Left lung (tissue), 10 donors: ENCODE results near the gene RFPL4A. TPM values are rescaled to one million over a fixed set of nuclear protein-coding genes. Genes with fewer than 3 reads are reported as not detected.

Experiments
- ATAC-seq: fragments of 200-7000 bp; cut with Tn5 transposase; one replicate; pipeline ENCODE4 v1.9.1; 2020; ENCODE audit warnings: moderate library complexity
- DNase-seq, 4 donors: peaks; one replicate each; pipeline ENCODE4 v3.0.0-alpha.2; 2013 to 2020
- H3K27ac ChIP-seq, 2 donors: fragments of 200-600 bp; sonication (generic) in 1 of 2; one replicate each; pipeline versions ENCODE4 v1.5.0 to v1.8.0; 2020 to 2021
- H3K27me3 ChIP-seq, 2 donors: fragments of 200-600 bp; sonication (generic) in 1 of 2; one replicate each; pipeline versions ENCODE4 v1.5.0 to v1.8.0; 2020 to 2021
- H3K36me3 ChIP-seq, 2 donors: fragments of 200-600 bp; sonication (generic) in 1 of 2; one replicate each; pipeline versions ENCODE4 v1.5.0 to v1.8.0; 2020 to 2021
- H3K4me1 ChIP-seq, 2 donors: fragments of 200-600 bp; one replicate each; pipeline ENCODE4 v1.8.0; 2021
- H3K4me3 ChIP-seq, 2 donors: fragments of 200-600 bp; sonication (generic) in 1 of 2; one replicate each; pipeline versions ENCODE4 v1.5.0 to v1.8.0; 2020 to 2021; ENCODE audit warnings: mild to moderate bottlenecking in 1 of 2
- H3K9me3 ChIP-seq, 2 donors: fragments of 200-600 bp; sonication (generic) in 1 of 2; one replicate each; pipeline versions ENCODE4 v1.5.0 to v1.8.0; 2020 to 2021
- CTCF ChIP-seq, 2 donors: fragments of 200-600 bp; sonication (generic) in 1 of 2; IDR thresholded peaks; one replicate each; pipeline versions ENCODE4 v1.5.0 to v1.8.0; 2021; ENCODE audit warnings: antibody characterized with exemption in 2 of 2
- intact Hi-C, 2 donors: fragments of 100-400 bp; cut with DNase I; formaldehyde crosslinking; loops; one replicate each; pipeline versions ENCODE4 v1.11.2 to v1.14.2; 2022
- polyA plus RNA-seq, 6 donors: library from polyadenylated mRNA; unstranded; fragments of 120-200 nt; gene quantifications; one replicate each; pipeline ENCODE4 v1.2.1, GENCODE V29; 2013; ENCODE audit not compliant: insufficient read length in 6 of 6
- total RNA-seq, 2 donors: library from RNA; stranded (reverse); fragmentation: NEBNext Ultra II Directional; extraction: Animal tissue kit (Norgen Biotek cat#: 25700); gene quantifications; one replicate each; pipeline ENCODE4 v1.2.1, GENCODE V29; 2021
- donor health status: DM: no; HTN: yes; CAD: no.
- donor health status: DM: no; HTN: no; CAD: no.

Gene RFPL4A
- total and polyA plus RNA-seq, 8 donors: 0.34 TPM; not detected in 7

- H3K27ac ChIP-seq: no peak overlapping the region
- ATAC-seq (no peak), DNase-seq (no peak)
- no peak overlapping the region for H3K4me3 ChIP-seq
- TF ChIP-seq CTCF (IDR thresholded peaks at IDR 0.05): no peak
- H3K27me3 ChIP-seq: peaks cover 0 to 18% of the 10 kb centered on the region in 2 donors
- no peaks in the 10 kb centered on the region for H3K4me1 ChIP-seq
- intact Hi-C loops: no loop called here
- no peaks in the 10 kb centered on the region for H3K36me3 ChIP-seq
- H3K9me3 ChIP-seq: no peaks in the 10 kb centered on the region
Measured at GRCh38 chr19:55811340-55811739, 52.4 kb downstream of the RFPL4A start.

- H3K36me3 ChIP-seq: no peaks in the 10 kb centered on the region
- no peaks in the 10 kb centered on the region for H3K4me1 ChIP-seq
- H3K4me3 ChIP-seq: no peak overlapping the region
- intact Hi-C loops: no loop called here
- no peak for DNase-seq
- H3K27ac ChIP-seq: no peak overlapping the region
- peaks cover 0 to 18% of the 10 kb centered on the region in 2 donors for H3K27me3 ChIP-seq
- no peak for ATAC-seq
- TF ChIP-seq CTCF (IDR thresholded peaks at IDR 0.05): no peak
- H3K9me3 ChIP-seq: no peaks in the 10 kb centered on the region
Measured at GRCh38 chr19:55812449-55812848, 53.6 kb downstream of the RFPL4A start.

Other genes starting within 250 kb of the RFPL4A start
- not detected for gene SBK2, start 222.0 kb upstream of the RFPL4A start, total RNA-seq
- gene SBK2, start 222.0 kb upstream of the RFPL4A start, polyA plus RNA-seq: under 1 TPM in 1 of 6 donors, not detected in 5; 0.20 TPM
- gene SBK3, start 213.6 kb upstream of the RFPL4A start, total RNA-seq: under 1 TPM; 0.26 to 0.50 TPM
- gene SBK3, start 213.6 kb upstream of the RFPL4A start, polyA plus RNA-seq: 1 to 10 TPM in 2 of 6 donors, under 1 TPM in 4; 0.46 to 1.7 (median 0.69) TPM
- 10 to 100 TPM; 12.8 to 14.7 TPM for gene ZNF579, start 178.2 kb upstream of the RFPL4A start, total RNA-seq
- 10 to 100 TPM; 10.7 to 13.9 (median 12.5) TPM for gene ZNF579, start 178.2 kb upstream of the RFPL4A start, polyA plus RNA-seq
- gene FIZ1, start 159.6 kb upstream of the RFPL4A start, total RNA-seq: 10 to 100 TPM; 11.0 to 14.4 TPM
- gene FIZ1, start 159.6 kb upstream of the RFPL4A start, polyA plus RNA-seq: 10 to 100 TPM; 16.7 to 22.6 (median 19.6) TPM
- 10 to 100 TPM; 22.3 to 22.4 TPM for gene ZNF524, start 158.8 kb upstream of the RFPL4A start, total RNA-seq
- gene ZNF524, start 158.8 kb upstream of the RFPL4A start, polyA plus RNA-seq: 1 to 10 TPM; 4.9 to 9.0 (median 6.9) TPM
- gene ZNF865, start 153.4 kb upstream of the RFPL4A start, total RNA-seq: 10 to 100 TPM; 13.7 to 16.1 TPM
- gene ZNF865, start 153.4 kb upstream of the RFPL4A start, polyA plus RNA-seq: 10 to 100 TPM in 2 of 6 donors, 1 to 10 TPM in 4; 5.9 to 12.2 (median 8.4) TPM
- gene ZNF784, start 134.5 kb upstream of the RFPL4A start, total RNA-seq: 1 to 10 TPM; 6.0 to 8.0 TPM
- gene ZNF784, start 134.5 kb upstream of the RFPL4A start, polyA plus RNA-seq: 10 to 100 TPM in 1 of 6 donors, 1 to 10 TPM in 5; 8.3 to 11.6 (median 8.9) TPM
- gene ZNF580, start 118.1 kb upstream of the RFPL4A start, total RNA-seq: 10 to 100 TPM; 33.8 to 34.7 TPM
- 10 to 100 TPM; 35.8 to 49.5 (median 44.2) TPM for gene ZNF580, start 118.1 kb upstream of the RFPL4A start, polyA plus RNA-seq
- gene ZNF581, start 115.4 kb upstream of the RFPL4A start, total RNA-seq: 10 to 100 TPM; 14.5 to 19.5 TPM
- gene ZNF581, start 115.4 kb upstream of the RFPL4A start, polyA plus RNA-seq: 10 to 100 TPM; 24.2 to 32.3 (median 28.8) TPM
- 10 to 100 TPM in 1 of 2 donors, 1 to 10 TPM in 1; 9.7 to 15.1 TPM for gene CCDC106, start 110.9 kb upstream of the RFPL4A start, total RNA-seq
- gene CCDC106, start 110.9 kb upstream of the RFPL4A start, polyA plus RNA-seq: 10 to 100 TPM; 11.0 to 16.8 (median 14.7) TPM
- gene U2AF2, start 104.1 kb upstream of the RFPL4A start, total RNA-seq: 100 to 1,000 TPM; 123 to 145 TPM
- gene U2AF2, start 104.1 kb upstream of the RFPL4A start, polyA plus RNA-seq: 100 to 1,000 TPM; 160 to 213 (median 176) TPM
- 100 to 1,000 TPM; 114 to 120 TPM for gene EPN1, start 83.9 kb upstream of the RFPL4A start, total RNA-seq
- 100 to 1,000 TPM in 1 of 6 donors, 10 to 100 TPM in 5; 67.7 to 104 (median 88.6) TPM for gene EPN1, start 83.9 kb upstream of the RFPL4A start, polyA plus RNA-seq
- gene NLRP9, start 20.7 kb upstream of the RFPL4A start, total RNA-seq: not detected
- gene NLRP9, start 20.7 kb upstream of the RFPL4A start, polyA plus RNA-seq: under 1 TPM in 1 of 6 donors, not detected in 5; 0.08 TPM
- gene RFPL4AL1, start 10.0 kb downstream of the RFPL4A start, total RNA-seq: not detected
- under 1 TPM in 2 of 6 donors, not detected in 4; 0.18 to 0.19 TPM for gene RFPL4AL1, start 10.0 kb downstream of the RFPL4A start, polyA plus RNA-seq
- not detected for gene NLRP11, start 72.9 kb downstream of the RFPL4A start, total RNA-seq
- gene NLRP11, start 72.9 kb downstream of the RFPL4A start, polyA plus RNA-seq: under 1 TPM in 2 of 6 donors, not detected in 4; 0.04 TPM
- gene NLRP4, start 77.4 kb downstream of the RFPL4A start, total RNA-seq: not detected
- not detected for gene NLRP4, start 77.4 kb downstream of the RFPL4A start, polyA plus RNA-seq
- gene NLRP13, start 173.2 kb downstream of the RFPL4A start, total RNA-seq: not detected
- gene NLRP13, start 173.2 kb downstream of the RFPL4A start, polyA plus RNA-seq: not detected
- not detected for gene NLRP8, start 188.7 kb downstream of the RFPL4A start, total RNA-seq
- under 1 TPM in 1 of 6 donors, not detected in 5; 0.04 TPM for gene NLRP8, start 188.7 kb downstream of the RFPL4A start, polyA plus RNA-seq
- gene NLRP5, start 227.7 kb downstream of the RFPL4A start, total RNA-seq: not detected
- not detected for gene NLRP5, start 227.7 kb downstream of the RFPL4A start, polyA plus RNA-seq